Neural cell (in vitro differentiated cells): ENCODE measurements around the gene PCSK1. TPM values are rescaled to one million over a fixed set of nuclear protein-coding genes. Genes with fewer than 3 reads are reported as not detected.

ENCODE experiments used
- H2AFZ ChIP-seq: fragments of 200-600, 300-800 bp; sonication (generic), shearing (Covaris generic); 2 replicates; pipeline ENCODE4 v1.6.0; 2014; ENCODE audit warnings: low read depth, mild to moderate bottlenecking, antibody characterized with exemption, low read length, moderate library complexity
- H3F3A ChIP-seq: fragments of 200-600 bp; shearing (Covaris generic); 2 replicates; pipeline ENCODE4 v1.6.1; 2016; ENCODE audit warnings: mild to moderate bottlenecking, moderate library complexity, mixed read lengths, antibody characterized with exemption, low read length; ENCODE audit not compliant: insufficient read depth, poor library complexity, severe bottlenecking
- H3K27ac ChIP-seq: fragments of 200-600, 300-800 bp; sonication (generic), shearing (Covaris generic); 2 replicates; pipeline ENCODE4 v1.5.1; 2014; ENCODE audit warnings: mild to moderate bottlenecking, low read length, moderate library complexity
- H3K27me3 ChIP-seq: fragments of 300-800, 200-600 bp; sonication (generic), shearing (Covaris generic); 2 replicates; pipeline ENCODE4 v1.6.0; 2014; ENCODE audit warnings: mild to moderate bottlenecking, low read depth, low read length, moderate library complexity; ENCODE audit not compliant: insufficient read depth
- H3K36me3 ChIP-seq: fragments of 300-800, 200-600 bp; sonication (generic), shearing (Covaris generic); 2 replicates; pipeline ENCODE4 v1.5.1; 2014; ENCODE audit warnings: mild to moderate bottlenecking, antibody characterized with exemption, low read length, moderate library complexity; ENCODE audit not compliant: insufficient read depth
- H3K4me2 ChIP-seq: fragments of 300-800, 200-600 bp; sonication (generic), shearing (Covaris generic); 2 replicates; pipeline ENCODE4 v1.6.0; 2014; ENCODE audit warnings: mild to moderate bottlenecking, low read length
- H3K4me3 ChIP-seq: fragments of 300-800, 200-600 bp; sonication (generic), shearing (Covaris generic); 2 replicates; pipeline ENCODE4 v1.5.1; 2014; ENCODE audit warnings: mild to moderate bottlenecking, low read length, moderate library complexity
- H3K79me2 ChIP-seq: fragments of 200-600 bp; shearing (Covaris generic); replicated peaks from 2 replicates; pipeline ENCODE4 v1.6.0; 2014; ENCODE audit warnings: mild to moderate bottlenecking, low read length, moderate library complexity; ENCODE audit not compliant: insufficient read depth
- H3K9ac ChIP-seq: fragments of 300-800, 200-600 bp; sonication (generic), shearing (Covaris generic); 2 replicates; pipeline ENCODE4 v1.6.1; 2016; ENCODE audit warnings: mild to moderate bottlenecking, low read length, mixed read lengths
- H3K9me2 ChIP-seq: fragments of 200-600 bp; shearing (Covaris generic); 2 replicates; pipeline ENCODE4 v1.6.1; 2016; ENCODE audit warnings: mild to moderate bottlenecking, low read length, mixed read lengths; ENCODE audit not compliant: insufficient read depth
- H3K9me3 ChIP-seq: fragments of 200-600, 300-800 bp; sonication (generic), shearing (Covaris generic); 2 replicates; pipeline ENCODE4 v1.6.1; 2016; ENCODE audit warnings: mild to moderate bottlenecking, mixed run types, low read length, moderate library complexity, mixed read lengths
- H4K20me1 ChIP-seq: fragments of 200-600 bp; shearing (Covaris generic); 2 replicates; pipeline ENCODE4 v1.6.1; 2016; ENCODE audit warnings: mild to moderate bottlenecking, mixed run types; ENCODE audit not compliant: insufficient read depth
- EP300 ChIP-seq: fragments of 450-650 bp; conservative IDR thresholded peaks from 2 replicates; pipeline ENCODE4 v1.6.1; 2014; ENCODE audit warnings: antibody characterized with exemption, mild to moderate bottlenecking, moderate library complexity; ENCODE audit not compliant: poor library complexity, severe bottlenecking
- EZH2 ChIP-seq: fragments of 200-600, 300-800 bp; shearing (Covaris generic), sonication (generic); IDR thresholded peaks from 2 replicates; pipeline ENCODE4 v1.6.1; 2014; ENCODE audit warnings: antibody characterized with exemption, low read length, borderline replicate concordance, mild to moderate bottlenecking; ENCODE audit not compliant: insufficient read depth, poor library complexity, severe bottlenecking
- MXI1 ChIP-seq: fragments of 450-650 bp; conservative IDR thresholded peaks from 2 replicates; pipeline ENCODE4 v1.6.1; 2014; ENCODE audit warnings: antibody characterized with exemption, mild to moderate bottlenecking; ENCODE audit not compliant: poor library complexity, severe bottlenecking
- POLR2AphosphoS5 ChIP-seq: IDR thresholded peaks from 2 replicates; pipeline ENCODE4 v1.6.1; 2012
- RAD21 ChIP-seq: fragments of 450-650 bp; conservative IDR thresholded peaks from 2 replicates; pipeline ENCODE4 v1.6.1; 2014; ENCODE audit warnings: antibody characterized with exemption, mild to moderate bottlenecking, moderate library complexity
- SMC3 ChIP-seq: fragments of 450-650 bp; conservative IDR thresholded peaks from 2 replicates; pipeline ENCODE4 v1.6.1; 2014; ENCODE audit warnings: antibody characterized with exemption, mild to moderate bottlenecking, moderate library complexity; ENCODE audit not compliant: poor library complexity
- TAF1 ChIP-seq: IDR thresholded peaks from 2 replicates; pipeline ENCODE4 v1.6.1; 2012; ENCODE audit warnings: low read depth
- polyA plus RNA-seq: library from polyadenylated mRNA; depleted of rRNA; stranded (reverse); fragments of >200 nt; gene quantifications from 2 replicates; pipeline ENCODE4 v1.2.3, GENCODE V29; 2014
- TF ChIP-seq, protein P1 (sequence below): fragments of 450-650 bp; IDR thresholded peaks from 2 replicates; pipeline ENCODE4 v1.5.1; 2014; ENCODE audit warnings: antibody characterized with exemption, mild to moderate bottlenecking, moderate library complexity; ENCODE audit not compliant: poor library complexity, severe bottlenecking
- TF ChIP-seq, protein P2 (sequence below): IDR thresholded peaks from 2 replicates; pipeline ENCODE4 v1.6.1; 2012; ENCODE audit warnings: borderline replicate concordance

Gene PCSK1
- polyA plus RNA-seq, 1 donor from 2014 or later = 27.2 TPM

DNA sequence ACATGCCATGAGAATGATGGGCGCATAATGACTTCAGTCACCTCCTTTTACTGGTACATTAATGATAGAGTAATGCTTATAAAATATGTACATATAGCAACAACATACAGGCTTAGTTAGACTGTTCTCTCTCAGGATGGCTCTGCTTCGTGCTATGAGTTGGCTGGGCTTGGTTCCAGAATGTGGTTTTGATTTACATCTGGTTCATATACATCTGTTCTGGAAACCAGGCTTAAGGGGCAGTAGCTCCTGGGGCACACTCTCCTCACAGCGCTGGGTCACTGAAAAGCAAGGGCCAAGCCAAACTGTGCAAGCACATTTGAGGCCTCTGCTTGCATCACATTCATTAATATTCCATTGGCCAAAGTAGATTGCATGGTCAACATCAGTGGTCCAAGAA is 44.9 kb downstream of the PCSK1 start:
- H3F3A ChIP-seq = no peaks in the 10 kb centered on the region
- no peak overlapping the region for H3K9ac ChIP-seq
- H4K20me1 ChIP-seq = no peaks in the 10 kb centered on the region
- no peak overlapping the region for H3K4me3 ChIP-seq
- no peak overlapping the region for H3K4me2 ChIP-seq
- no peak for TF ChIP-seq MXI1
- TF ChIP-seq SMC3 = no peak
- TF ChIP-seq POLR2AphosphoS5 = no peak
- TF ChIP-seq, protein P1, sequence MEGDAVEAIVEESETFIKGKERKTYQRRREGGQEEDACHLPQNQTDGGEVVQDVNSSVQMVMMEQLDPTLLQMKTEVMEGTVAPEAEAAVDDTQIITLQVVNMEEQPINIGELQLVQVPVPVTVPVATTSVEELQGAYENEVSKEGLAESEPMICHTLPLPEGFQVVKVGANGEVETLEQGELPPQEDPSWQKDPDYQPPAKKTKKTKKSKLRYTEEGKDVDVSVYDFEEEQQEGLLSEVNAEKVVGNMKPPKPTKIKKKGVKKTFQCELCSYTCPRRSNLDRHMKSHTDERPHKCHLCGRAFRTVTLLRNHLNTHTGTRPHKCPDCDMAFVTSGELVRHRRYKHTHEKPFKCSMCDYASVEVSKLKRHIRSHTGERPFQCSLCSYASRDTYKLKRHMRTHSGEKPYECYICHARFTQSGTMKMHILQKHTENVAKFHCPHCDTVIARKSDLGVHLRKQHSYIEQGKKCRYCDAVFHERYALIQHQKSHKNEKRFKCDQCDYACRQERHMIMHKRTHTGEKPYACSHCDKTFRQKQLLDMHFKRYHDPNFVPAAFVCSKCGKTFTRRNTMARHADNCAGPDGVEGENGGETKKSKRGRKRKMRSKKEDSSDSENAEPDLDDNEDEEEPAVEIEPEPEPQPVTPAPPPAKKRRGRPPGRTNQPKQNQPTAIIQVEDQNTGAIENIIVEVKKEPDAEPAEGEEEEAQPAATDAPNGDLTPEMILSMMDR = no peak
- no peak for TF ChIP-seq TAF1
- TF ChIP-seq EP300 = no peak
- no peak for TF ChIP-seq EZH2
- TF ChIP-seq, protein P2, sequence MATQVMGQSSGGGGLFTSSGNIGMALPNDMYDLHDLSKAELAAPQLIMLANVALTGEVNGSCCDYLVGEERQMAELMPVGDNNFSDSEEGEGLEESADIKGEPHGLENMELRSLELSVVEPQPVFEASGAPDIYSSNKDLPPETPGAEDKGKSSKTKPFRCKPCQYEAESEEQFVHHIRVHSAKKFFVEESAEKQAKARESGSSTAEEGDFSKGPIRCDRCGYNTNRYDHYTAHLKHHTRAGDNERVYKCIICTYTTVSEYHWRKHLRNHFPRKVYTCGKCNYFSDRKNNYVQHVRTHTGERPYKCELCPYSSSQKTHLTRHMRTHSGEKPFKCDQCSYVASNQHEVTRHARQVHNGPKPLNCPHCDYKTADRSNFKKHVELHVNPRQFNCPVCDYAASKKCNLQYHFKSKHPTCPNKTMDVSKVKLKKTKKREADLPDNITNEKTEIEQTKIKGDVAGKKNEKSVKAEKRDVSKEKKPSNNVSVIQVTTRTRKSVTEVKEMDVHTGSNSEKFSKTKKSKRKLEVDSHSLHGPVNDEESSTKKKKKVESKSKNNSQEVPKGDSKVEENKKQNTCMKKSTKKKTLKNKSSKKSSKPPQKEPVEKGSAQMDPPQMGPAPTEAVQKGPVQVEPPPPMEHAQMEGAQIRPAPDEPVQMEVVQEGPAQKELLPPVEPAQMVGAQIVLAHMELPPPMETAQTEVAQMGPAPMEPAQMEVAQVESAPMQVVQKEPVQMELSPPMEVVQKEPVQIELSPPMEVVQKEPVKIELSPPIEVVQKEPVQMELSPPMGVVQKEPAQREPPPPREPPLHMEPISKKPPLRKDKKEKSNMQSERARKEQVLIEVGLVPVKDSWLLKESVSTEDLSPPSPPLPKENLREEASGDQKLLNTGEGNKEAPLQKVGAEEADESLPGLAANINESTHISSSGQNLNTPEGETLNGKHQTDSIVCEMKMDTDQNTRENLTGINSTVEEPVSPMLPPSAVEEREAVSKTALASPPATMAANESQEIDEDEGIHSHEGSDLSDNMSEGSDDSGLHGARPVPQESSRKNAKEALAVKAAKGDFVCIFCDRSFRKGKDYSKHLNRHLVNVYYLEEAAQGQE = no peak
- no peak for TF ChIP-seq RAD21
- H2AFZ ChIP-seq = no peak overlapping the region
- no peaks in the 10 kb centered on the region for H3K27me3 ChIP-seq
- no peaks in the 10 kb centered on the region for H3K9me2 ChIP-seq
- no peak overlapping the region for H3K27ac ChIP-seq
- no peaks in the 10 kb centered on the region for H3K79me2 ChIP-seq
- H3K36me3 ChIP-seq = peaks cover 3% of the 10 kb centered on the region
- H3K9me3 ChIP-seq = no peaks in the 10 kb centered on the region

DNA sequence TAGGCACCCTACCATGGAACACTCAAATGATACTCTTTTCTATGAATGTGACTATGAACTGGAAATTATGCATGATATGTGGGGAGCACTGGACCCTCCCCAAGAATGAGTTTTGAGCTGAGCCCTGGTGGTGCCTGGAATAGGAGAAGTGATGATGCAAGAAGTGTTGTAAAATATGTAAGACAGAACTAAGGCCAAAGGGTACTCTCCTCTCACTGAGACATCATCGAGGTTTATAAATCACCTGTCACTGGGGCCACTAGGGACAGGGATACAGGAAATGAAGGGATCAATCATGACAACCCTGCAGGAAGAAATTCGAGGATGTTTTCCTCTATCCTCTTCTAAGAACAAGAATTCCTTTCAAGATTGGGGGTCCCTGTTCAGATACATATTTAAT is 45.4 kb downstream of the PCSK1 start:
- Histone ChIP-seq H4K20me1 (no peaks in the 10 kb centered on the region), H3K9me2 (no peaks in the 10 kb centered on the region), H3F3A (no peaks in the 10 kb centered on the region), H3K27ac (no peak overlapping the region), H2AFZ (no peak overlapping the region), H3K9me3 (no peaks in the 10 kb centered on the region), H3K4me2 (no peak overlapping the region), H3K9ac (no peak overlapping the region), H3K4me3 (no peak overlapping the region), H3K36me3 (no peaks in the 10 kb centered on the region), H3K79me2 (no peaks in the 10 kb centered on the region), H3K27me3 (no peaks in the 10 kb centered on the region)
- no peak for TF ChIP-seq SMC3
- no peak for TF ChIP-seq POLR2AphosphoS5
- TF ChIP-seq, protein P2 = no peak
- TF ChIP-seq, protein P1 = no peak
- TF ChIP-seq MXI1 = no peak
- no peak for TF ChIP-seq EP300
- no peak for TF ChIP-seq EZH2
- TF ChIP-seq RAD21 = no peak
- no peak for TF ChIP-seq TAF1
